VCaP (cell line): ENCODE results near the gene DDAH1.

Source experiments
- H3K27ac ChIP-seq: fragments of 450-650 bp; 2 replicates; pipeline ENCODE4 v1.5.1; 2017
- CTCF ChIP-seq: fragments of 450-650 bp; conservative IDR thresholded peaks from 2 replicates; pipeline ENCODE4 v1.5.1; 2017; ENCODE audit warnings: mild to moderate bottlenecking, moderate library complexity

The DDAH1 gene

GRCh38 chr1:85406887-85407533, 57.9 kb downstream of the DDAH1 start:
- no peak overlapping the region for H3K27ac ChIP-seq
- no peak for TF ChIP-seq CTCF

DNA sequence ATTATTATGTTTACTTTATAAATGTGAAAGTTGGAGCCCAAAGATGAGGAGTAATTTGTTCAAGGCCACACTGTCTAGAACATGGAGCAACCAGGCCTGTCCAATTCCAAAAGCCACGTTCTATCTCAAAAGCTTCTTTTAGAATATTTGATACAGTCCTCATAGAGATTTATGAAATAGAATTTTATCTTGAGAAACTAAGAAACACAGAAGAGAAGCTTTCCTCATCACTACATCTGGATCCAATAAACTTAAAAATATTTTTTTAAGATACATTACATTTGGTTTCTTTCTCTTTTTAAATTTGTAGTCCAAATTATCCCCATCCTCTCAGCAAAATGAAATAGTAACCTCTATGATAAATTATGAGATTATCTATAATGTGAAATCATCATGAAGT, 58.9 kb downstream of the DDAH1 start:
- no peak for TF ChIP-seq CTCF

DNA sequence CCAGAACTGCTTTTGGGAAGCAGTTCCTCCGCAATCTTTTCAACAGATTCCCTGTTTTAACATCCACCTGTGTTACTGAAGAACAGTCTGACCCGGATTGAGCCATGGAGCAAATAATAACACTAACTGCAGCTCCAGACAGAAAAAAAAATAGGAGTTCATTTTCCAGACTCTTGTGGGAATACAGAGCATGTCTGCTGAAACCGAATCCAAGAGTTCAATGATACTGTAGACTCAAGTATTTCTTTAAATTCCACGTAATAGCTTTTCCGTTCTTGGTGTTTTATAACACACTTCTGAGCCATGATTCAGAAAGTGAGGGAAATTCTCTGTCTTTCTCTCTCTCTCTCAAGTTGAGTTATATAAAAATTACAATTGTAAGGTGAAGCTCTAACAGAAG, 60.6 kb downstream of the DDAH1 start:
- TF ChIP-seq CTCF: no peak
- H3K27ac ChIP-seq: no peak overlapping the region

More for the DNA sequence above, 58.9 kb downstream of the DDAH1 start:
- H3K27ac ChIP-seq: no peak overlapping the region

DNA sequence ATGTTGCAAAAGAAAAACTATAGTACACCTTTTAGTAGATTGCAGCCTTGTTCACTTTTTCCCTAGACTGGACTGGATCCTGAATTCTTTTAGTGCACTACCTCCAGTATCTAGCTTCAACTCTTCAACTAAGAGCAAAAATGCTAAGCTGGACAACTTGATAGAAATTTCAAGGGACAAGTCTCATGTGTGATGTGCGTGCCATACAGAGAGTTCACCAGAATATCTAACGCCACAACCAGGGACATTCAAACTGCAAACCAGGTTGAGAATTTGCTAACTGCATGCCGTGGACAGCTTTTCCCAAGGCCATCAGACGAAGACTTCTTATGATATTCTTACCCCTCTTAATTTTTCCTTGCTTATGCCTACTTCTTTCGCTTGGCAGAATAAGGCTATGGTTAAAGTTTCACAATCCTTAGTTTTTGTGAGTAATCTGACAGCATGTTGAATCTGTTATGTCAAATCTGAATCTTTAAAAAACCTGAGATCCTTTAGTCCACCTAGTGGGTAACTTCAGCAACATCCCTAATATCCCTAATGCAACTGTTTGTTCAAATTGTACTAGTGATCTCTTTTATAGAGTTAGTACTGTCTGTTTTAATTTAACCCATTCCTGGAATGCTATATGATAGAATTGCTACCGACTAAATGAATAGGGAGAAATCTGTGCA, 66.4 kb downstream of the DDAH1 start:
- H3K27ac ChIP-seq: no peak overlapping the region

GRCh38 chr1:85397490-85398032, 67.4 kb downstream of the DDAH1 start:
- TF ChIP-seq CTCF: no peak
- H3K27ac ChIP-seq: no peak overlapping the region

More for the DNA sequence above, 66.4 kb downstream of the DDAH1 start:
- TF ChIP-seq CTCF: peak; percentile 68

DNA sequence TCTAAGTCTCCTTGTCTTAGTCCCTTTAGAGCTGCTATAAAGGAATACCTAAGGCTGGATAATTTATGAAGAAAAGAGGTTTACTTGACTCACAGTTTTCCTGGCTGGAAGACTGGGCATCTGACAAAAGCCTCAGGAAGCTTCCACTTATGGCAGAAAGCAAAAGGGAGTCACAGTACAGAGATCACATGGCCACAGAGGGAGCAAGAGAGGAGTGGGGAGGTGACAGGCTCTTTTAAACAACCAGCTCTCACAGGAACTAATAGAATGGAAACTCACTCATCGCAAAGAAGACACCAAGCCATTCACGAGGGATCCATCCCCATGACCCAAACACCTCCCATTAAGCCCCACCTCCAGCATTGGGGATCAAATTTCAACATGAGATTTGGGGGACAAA, 68.8 kb downstream of the DDAH1 start:
- TF ChIP-seq CTCF: no peak
- no peak overlapping the region for H3K27ac ChIP-seq

DNA sequence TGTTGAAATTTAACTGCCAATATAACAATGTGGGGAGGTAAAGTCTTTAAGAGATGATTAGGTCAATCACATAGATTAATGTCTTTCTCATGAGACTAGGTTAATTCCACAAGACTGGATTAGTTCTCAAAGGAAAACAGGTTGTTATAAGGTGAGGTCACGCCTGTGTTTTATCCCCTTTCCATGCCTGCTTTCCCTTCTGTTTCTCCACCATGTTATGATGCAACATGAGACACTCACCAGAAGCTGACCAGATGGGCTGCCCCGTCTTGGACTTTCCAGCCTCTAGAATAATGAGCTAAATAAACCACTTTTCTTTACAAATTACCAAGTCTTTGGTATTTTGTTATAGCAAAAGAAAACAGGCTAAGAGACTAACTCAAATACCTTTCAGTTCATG, 70.8 kb downstream of the DDAH1 start:
- TF ChIP-seq CTCF: no peak
- H3K27ac ChIP-seq: peak overlapping the region; percentile 19; the same call in 1 of the 2 replicates
